ENCODE data around the gene MYO1H.

Gene MYO1H

DNA sequence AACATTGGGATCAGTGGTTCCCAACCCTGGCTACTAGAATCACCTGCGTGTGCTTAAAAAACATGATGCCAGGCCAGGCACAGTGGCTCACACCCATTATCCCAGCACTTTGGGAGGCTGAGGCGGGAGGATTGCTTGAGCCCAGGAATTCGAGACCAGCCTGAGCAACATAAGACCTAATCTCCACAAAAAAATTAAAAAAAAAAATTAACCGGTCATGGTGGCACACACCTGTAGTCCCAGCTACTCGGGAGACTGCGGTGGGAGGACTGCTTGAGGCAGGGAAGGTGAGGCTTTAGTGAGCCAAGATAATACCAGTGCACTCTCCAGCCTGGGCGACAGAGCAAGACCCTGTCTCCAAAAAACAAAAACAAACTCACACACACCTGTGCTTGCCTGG is 127.4 kb downstream of the MYO1H start:
- DNase-seq (ENCODE audit: insufficient read length, low spot score), result no peak
- FAIRE-seq, result no peak
- no peak for TF ChIP-seq POLR2A (IDR thresholded peaks at IDR 0.05; ENCODE audit: low read depth, low read length)

- no peak for FAIRE-seq
- no peak for TF ChIP-seq POLR2A (IDR thresholded peaks at IDR 0.05; ENCODE audit: low read depth, low read length)
- no peak for DNase-seq (ENCODE audit: insufficient read length, low spot score)
Observed at GRCh38 chr12:109475993-109476806, 128.5 kb downstream of the MYO1H start.

DNA sequence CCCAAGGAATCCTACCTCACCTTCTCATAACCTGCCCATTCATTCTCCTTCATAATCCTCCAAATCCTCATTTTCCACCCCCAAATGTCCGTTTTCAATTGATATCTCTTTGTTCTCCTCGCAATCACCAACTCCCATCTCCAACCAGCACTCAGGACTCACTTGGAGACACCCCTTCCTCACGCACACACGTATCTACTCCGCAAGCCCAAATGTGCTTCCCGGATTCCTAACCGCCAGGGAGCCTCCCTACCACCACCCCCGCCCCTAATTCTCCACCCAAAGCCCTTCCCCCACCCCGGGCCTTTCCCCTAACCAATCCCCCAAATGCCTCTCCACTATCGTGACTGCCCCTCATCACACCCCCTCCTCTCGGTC is 129.1 kb downstream of the MYO1H start:
- DNase-seq (ENCODE audit: insufficient read length, low spot score) (no peak), FAIRE-seq (no peak)
- TF ChIP-seq POLR2A (IDR thresholded peaks at IDR 0.05; ENCODE audit: low read depth, low read length), result no peak

- peak; percentile 66 for TF ChIP-seq POLR2A (IDR thresholded peaks at IDR 0.05; ENCODE audit: low read depth, low read length)
- FAIRE-seq (no peak), DNase-seq (ENCODE audit: insufficient read length, low spot score) (peak; percentile 81)
Observed at GRCh38 chr12:109477185-109477962, 129.7 kb downstream of the MYO1H start, which contains the start of the genes KCTD10 and UBE3B. TSS of gene KCTD10 (minus strand) at chr12:109477300. CDS start at chr12:109477262, 38 bp downstream. TSS of gene UBE3B (plus strand) at chr12:109477634. CDS start at chr12:109483552, 5,918 bp downstream.

DNA sequence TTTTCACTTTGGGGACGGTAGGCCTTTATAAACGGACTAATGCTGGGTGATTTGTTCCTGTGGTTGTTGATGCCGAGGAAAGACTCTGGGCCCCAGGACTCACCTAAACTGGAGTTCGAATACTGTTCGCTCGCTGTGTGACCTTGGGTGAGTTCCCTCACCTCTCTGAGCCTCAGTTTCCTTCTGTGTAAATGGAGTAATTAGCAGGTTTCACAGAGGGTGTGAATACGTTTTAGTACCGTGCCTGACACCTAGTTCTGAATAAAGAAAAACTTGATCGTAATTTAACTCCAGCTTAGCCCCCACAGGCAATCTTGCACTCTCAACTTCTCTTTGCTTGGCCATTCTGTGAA is 130.2 kb downstream of the MYO1H start:
- DNase-seq (ENCODE audit: insufficient read length, low spot score) (no peak), FAIRE-seq (no peak)
- no peak for TF ChIP-seq POLR2A (IDR thresholded peaks at IDR 0.05; ENCODE audit: low read depth, low read length)

DNA sequence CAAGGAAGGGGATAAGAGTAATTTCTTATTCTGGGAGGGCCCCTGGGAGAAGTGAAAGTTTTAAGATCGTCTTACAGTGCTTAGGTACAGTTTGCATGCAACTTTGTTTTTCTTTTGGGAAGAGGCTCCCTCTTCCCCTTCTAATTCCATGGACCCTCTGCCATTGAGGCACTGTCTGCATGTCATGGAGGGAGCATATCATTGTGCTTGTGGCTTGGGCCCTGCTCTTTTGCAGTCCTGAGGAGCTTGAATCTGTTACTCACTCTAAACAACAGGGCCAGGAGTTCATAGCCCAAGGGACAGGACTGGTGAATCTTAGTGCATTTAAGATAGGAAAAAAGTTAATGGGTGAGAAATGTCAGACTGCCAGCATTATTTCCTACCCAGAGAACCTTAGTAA is 132.1 kb downstream of the MYO1H start:
- no peak for FAIRE-seq
- TF ChIP-seq POLR2A (IDR thresholded peaks at IDR 0.05; ENCODE audit: low read depth, low read length), result no peak

GRCh38 chr12:109480356-109480755 is 132.7 kb downstream of the MYO1H start:
- FAIRE-seq (no peak), DNase-seq (ENCODE audit: insufficient read length, low spot score) (no peak)
- no peak for TF ChIP-seq POLR2A (IDR thresholded peaks at IDR 0.05; ENCODE audit: low read depth, low read length)

More for the DNA sequence above, 132.1 kb downstream of the MYO1H start:
- no peak for DNase-seq (ENCODE audit: insufficient read length, low spot score)

- no peak for DNase-seq (ENCODE audit: insufficient read length, low spot score)
- no peak for TF ChIP-seq POLR2A (IDR thresholded peaks at IDR 0.05; ENCODE audit: low read depth, low read length)
- no peak for FAIRE-seq
Observed at GRCh38 chr12:109481863-109482262, 134.2 kb downstream of the MYO1H start.

DNA sequence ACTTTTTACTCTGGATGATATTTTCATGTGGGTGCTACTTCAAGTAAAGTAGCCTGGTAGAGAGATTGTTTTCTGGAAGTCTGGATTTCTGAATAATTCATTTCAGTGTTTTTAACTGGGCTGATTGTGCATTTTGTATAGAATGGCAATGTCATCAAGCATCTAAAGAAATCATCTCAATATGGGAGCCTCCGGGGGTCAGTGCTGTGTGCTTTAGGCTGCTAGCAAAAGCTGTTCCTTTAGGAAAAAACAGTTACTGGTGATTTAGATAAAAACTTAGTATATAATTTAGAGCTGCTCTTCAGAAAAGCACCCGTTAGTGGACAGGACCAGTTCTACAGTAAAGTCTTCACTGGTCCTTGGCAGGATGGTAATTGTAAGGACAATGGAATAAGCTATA is 134.8 kb downstream of the MYO1H start:
- no peak for DNase-seq (ENCODE audit: insufficient read length, low spot score)
- TF ChIP-seq POLR2A (IDR thresholded peaks at IDR 0.05; ENCODE audit: low read depth, low read length), result no peak
- FAIRE-seq, result no peak

GRCh38 chr12:109482894-109483293 is 135.2 kb downstream of the MYO1H start:
- FAIRE-seq (no peak), DNase-seq (ENCODE audit: insufficient read length, low spot score) (no peak)
- TF ChIP-seq POLR2A (IDR thresholded peaks at IDR 0.05; ENCODE audit: low read depth, low read length), result no peak

DNA sequence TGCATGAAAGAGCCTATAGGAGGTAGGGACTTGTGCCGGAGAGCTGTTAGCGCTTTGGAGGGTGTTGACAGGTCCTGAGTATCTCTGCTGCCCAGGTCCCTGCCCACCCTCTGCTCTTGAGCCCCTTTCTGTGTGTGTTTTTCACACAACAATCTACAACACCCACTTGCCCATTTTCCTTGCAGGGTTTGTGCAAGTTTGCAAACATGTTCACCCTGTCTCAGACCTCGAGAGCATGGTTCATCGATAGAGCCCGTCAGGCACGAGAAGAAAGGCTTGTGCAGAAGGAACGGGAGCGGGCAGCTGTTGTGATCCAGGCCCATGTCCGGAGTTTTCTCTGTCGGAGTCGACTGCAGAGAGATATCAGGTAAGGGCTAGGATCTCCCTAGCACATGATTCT is 135.6 kb downstream of the MYO1H start:
- no peak for TF ChIP-seq POLR2A (IDR thresholded peaks at IDR 0.05; ENCODE audit: low read depth, low read length)
- FAIRE-seq (no peak), DNase-seq (ENCODE audit: insufficient read length, low spot score) (no peak)

DNA sequence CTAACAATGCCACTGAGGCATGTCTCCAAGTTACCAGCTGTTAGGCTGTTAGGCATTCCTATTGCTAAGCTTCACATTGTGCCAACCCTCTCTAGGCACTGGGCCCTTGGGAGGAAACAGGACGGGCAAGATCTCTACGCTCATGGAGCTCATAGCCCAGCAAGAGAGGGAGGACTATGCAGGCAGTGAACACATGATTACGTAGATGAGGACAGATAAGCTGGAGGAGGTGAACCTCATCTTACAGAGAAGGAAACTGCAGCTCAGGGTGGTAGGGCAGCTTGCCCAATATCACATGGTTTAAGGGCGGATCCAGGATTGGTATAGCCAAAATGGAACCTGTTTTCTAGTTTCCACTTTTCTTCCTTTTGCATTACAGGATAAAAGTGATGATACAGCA is 137.5 kb downstream of the MYO1H start:
- DNase-seq (ENCODE audit: insufficient read length, low spot score), result no peak
- FAIRE-seq, result no peak
- no peak for TF ChIP-seq POLR2A (IDR thresholded peaks at IDR 0.05; ENCODE audit: low read depth, low read length)

GRCh38 chr12:109487181-109488050 is 139.7 kb downstream of the MYO1H start:
- no peak for FAIRE-seq

More at GRCh38 chr12:109487181-109488050, 139.7 kb downstream of the MYO1H start:
- no peak for TF ChIP-seq POLR2A (IDR thresholded peaks at IDR 0.05; ENCODE audit: low read depth, low read length)
- DNase-seq (ENCODE audit: insufficient read length, low spot score), result no peak

Measured in H54 (cell line).